Psoas muscle (tissue), 8 donors: ENCODE results near the gene IQCK. TPM values are rescaled to one million over a fixed set of nuclear protein-coding genes. Genes with fewer than 3 reads are reported as not detected.

Source experiments
- ATAC-seq, 4 donors: fragments of 200-7000 bp; cut with Tn5 transposase; one replicate each; pipeline ENCODE4 v1.9.1; 2020; ENCODE audit warnings: moderate library complexity in 3 of 4, mild to moderate bottlenecking in 2 of 4
- DNase-seq, 2 donors: peaks; one replicate each; pipeline ENCODE4 v3.0.0-alpha.2; 2020
- H3K27ac ChIP-seq: fragments of 200-600 bp; one replicate; pipeline ENCODE4 v1.8.0; 2022
- H3K27me3 ChIP-seq, 3 donors: fragments of 200-600 bp in 1 of 3; one replicate each; pipeline versions ENCODE4 v1.6.1 to v1.8.0; 2013 to 2022; ENCODE audit warnings: low read length in 2 of 3, mild to moderate bottlenecking in 2 of 3, moderate library complexity in 1 of 3; ENCODE audit not compliant: insufficient read depth in 3 of 3
- H3K36me3 ChIP-seq, 2 donors: fragments of 200-600 bp in 1 of 2; one replicate each; pipeline versions ENCODE4 v1.6.1 to v1.8.0; 2013 to 2022; ENCODE audit warnings: low read depth in 1 of 2, mild to moderate bottlenecking in 1 of 2, moderate library complexity in 1 of 2; ENCODE audit not compliant: insufficient read depth in 1 of 2
- H3K4me1 ChIP-seq: fragments of 200-600 bp; one replicate; pipeline ENCODE4 v1.8.0; 2022
- H3K4me3 ChIP-seq: fragments of 200-600 bp; one replicate; pipeline ENCODE4 v1.8.0; 2022; ENCODE audit warnings: mild to moderate bottlenecking
- H3K9me3 ChIP-seq: fragments of 200-600 bp; one replicate; pipeline ENCODE4 v1.8.0; 2022
- WGBS, 3 donors: extraction: QIAGEN DNeasy Blood & Tissue Kit; methylation state at CpG; one replicate each; pipeline versions ENCODE4 v1.1.6 to v1.1.7; 2013; 5-methylcytosine and 5-hydroxymethylcytosine counted together
- intact Hi-C, 2 donors: fragments of 100-400 bp; cut with DNase I; formaldehyde crosslinking; loops; one replicate each; pipeline versions ENCODE4 v1.11.0 to v1.14.2; 2022
- polyA plus RNA-seq, 3 donors: library from polyadenylated mRNA; stranded (reverse); fragments of 200-250 nt; gene quantifications; one replicate each; pipeline ENCODE4 v1.2.3, GENCODE V29; 2013
- total RNA-seq, 4 donors: library from RNA; stranded (reverse); fragmentation: NEBNext Ultra II Directional in 2 of 4; extraction: Animal tissue kit (Norgen Biotek cat#: 25700) in 2 of 4; gene quantifications; one replicate each; pipeline versions ENCODE4 v1.2.1 to v1.2.4, GENCODE V29; 2021 to 2023
- TF ChIP-seq, protein P1 (sequence below): fragments of 200-600 bp; IDR thresholded peaks from one replicate; pipeline ENCODE4 v1.8.0; 2022; ENCODE audit warnings: antibody characterized with exemption
- donor health status: healthy with polysubstance abuse.
- donor health status: DM: no; HTN: no; CAD: no; lungs with moderate emphysema.
- donor health status: Bipolar disorder and iron deficiency.
- donor health status: healthy.
- donor health status: DM: yes; HTN: yes; CAD: no.
- donor health status: DM: no; HTN: no; CAD: no.
- donor health status: DM: no; HTN: no; CAD: no.
- donor health status: DM: yes; HTN: yes; CAD: no.

Gene IQCK
- total and polyA plus RNA-seq, 7 donors = 4.3 to 9.9 (median 6.3) TPM

DNA sequence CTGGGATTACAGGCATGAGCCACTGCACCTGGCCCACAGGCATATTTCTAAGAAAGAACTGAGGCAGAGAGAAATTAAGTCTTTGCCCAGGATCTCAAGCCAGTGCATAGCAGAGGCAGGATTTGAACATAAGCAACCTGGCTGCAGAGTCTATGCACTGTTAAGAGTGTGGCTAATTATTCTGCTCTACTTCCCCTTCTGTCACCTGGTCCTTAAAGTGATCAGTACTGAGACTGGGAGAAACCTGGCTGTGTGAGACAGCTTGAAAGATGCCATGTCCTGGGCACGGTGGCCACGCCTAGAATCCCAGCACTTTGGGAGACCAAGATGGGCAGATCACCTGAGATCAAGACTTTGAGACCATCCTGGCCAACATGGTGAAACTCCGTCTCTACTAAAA lies 58.1 kb downstream of the IQCK start:
- Histone ChIP-seq H3K36me3 (no peaks in the 10 kb centered on the region), H3K27me3 (no peaks in the 10 kb centered on the region), H3K4me1 (no peaks in the 10 kb centered on the region), H3K9me3 (no peaks in the 10 kb centered on the region), H3K27ac (no peak overlapping the region), H3K4me3 (no peak overlapping the region)
- DNase-seq (no peak), ATAC-seq (no peak)
- TF ChIP-seq, protein P1, sequence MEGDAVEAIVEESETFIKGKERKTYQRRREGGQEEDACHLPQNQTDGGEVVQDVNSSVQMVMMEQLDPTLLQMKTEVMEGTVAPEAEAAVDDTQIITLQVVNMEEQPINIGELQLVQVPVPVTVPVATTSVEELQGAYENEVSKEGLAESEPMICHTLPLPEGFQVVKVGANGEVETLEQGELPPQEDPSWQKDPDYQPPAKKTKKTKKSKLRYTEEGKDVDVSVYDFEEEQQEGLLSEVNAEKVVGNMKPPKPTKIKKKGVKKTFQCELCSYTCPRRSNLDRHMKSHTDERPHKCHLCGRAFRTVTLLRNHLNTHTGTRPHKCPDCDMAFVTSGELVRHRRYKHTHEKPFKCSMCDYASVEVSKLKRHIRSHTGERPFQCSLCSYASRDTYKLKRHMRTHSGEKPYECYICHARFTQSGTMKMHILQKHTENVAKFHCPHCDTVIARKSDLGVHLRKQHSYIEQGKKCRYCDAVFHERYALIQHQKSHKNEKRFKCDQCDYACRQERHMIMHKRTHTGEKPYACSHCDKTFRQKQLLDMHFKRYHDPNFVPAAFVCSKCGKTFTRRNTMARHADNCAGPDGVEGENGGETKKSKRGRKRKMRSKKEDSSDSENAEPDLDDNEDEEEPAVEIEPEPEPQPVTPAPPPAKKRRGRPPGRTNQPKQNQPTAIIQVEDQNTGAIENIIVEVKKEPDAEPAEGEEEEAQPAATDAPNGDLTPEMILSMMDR = no peak
- WGBS, 3 donors = 94 to 97% (median 97%) methylated on average over 3 of the region's 3 CpGs
- intact Hi-C loops = no loop called here

DNA sequence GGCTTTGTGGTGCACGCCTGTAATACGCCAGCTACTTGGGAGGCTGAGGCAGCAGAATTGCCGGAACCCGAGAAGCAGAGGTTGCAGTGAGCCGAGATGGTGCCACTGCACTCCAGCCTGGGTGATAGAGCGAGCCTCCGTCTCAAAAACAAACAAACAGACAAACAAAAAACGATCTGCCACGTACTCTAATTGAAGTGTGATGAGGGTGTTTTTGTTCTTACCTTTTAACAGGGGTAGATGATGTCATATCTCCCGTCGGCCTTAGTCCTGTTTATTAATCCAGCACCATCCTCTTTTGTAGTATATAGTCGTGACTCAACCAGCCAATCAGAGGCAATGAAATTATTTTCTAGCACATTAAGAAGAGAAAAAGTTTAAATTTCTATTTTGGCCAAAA lies 58.5 kb downstream of the IQCK start:
- TF ChIP-seq, protein P1 = no peak
- no peak overlapping the region for H3K27ac ChIP-seq
- ATAC-seq = no peak
- intact Hi-C loops = no loop called here
- 86 to 89% (median 87%) methylated on average over 12 of the region's 12 CpGs for WGBS, 3 donors
- no peaks in the 10 kb centered on the region for H3K9me3 ChIP-seq
- H3K36me3 ChIP-seq = no peaks in the 10 kb centered on the region
- no peak overlapping the region for H3K4me3 ChIP-seq
- DNase-seq = no peak
- no peaks in the 10 kb centered on the region for H3K27me3 ChIP-seq
- H3K4me1 ChIP-seq = no peaks in the 10 kb centered on the region

DNA sequence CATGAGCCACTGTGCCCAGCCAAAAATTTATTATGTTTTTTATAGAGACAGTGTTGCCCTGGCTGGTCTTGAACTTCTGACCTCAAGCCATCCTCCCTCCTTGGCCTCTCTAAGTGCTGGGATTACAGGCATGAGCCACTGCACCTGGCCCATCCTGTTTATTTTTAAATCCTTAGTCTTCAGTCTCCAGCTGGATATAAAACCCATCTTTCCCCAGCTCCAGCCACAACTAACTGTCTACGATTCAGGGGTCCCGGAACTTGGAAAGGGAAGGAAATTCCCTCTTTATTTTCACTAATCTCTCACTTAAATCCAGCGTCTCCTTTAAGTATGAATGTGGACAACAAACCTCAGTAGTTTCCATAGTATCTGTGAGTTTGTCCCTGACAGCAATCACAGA lies 62.2 kb downstream of the IQCK start:
- intact Hi-C loops = no loop called here
- 72 to 81% (median 72%) methylated on average over 3 of the region's 3 CpGs for WGBS, 3 donors

DNA sequence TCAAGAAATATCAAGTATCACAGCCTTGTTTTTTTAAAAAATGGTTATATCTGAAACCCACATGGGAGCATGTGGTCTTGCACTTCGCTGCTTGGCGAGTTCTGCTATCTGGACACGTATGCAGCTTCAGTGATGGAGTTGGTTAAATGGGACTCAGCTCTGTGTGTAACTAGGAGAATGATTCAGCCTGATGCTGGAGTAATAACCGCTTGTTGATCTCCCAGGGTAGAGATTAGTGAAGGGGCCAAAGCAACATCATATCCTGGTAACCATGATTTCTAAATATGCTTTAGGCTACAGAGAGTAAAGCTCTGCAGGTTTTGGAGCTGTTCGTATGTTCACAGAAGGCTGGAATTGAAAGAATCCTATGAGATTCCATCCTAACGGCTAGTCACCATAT lies 63.2 kb downstream of the IQCK start:
- WGBS, 3 donors = 80 to 83% (median 83%) methylated on average over 6 of the region's 6 CpGs
- H3K27ac ChIP-seq = no peak overlapping the region
- DNase-seq (no peak), ATAC-seq (no peak)
- H3K4me1 ChIP-seq = peaks cover 9% of the 10 kb centered on the region
- no peaks in the 10 kb centered on the region for H3K27me3 ChIP-seq
- no peaks in the 10 kb centered on the region for H3K36me3 ChIP-seq
- H3K9me3 ChIP-seq = no peaks in the 10 kb centered on the region
- H3K4me3 ChIP-seq = no peak overlapping the region
- TF ChIP-seq, protein P1 = no peak
- intact Hi-C loops = no loop called here

More for the DNA sequence above, 62.2 kb downstream of the IQCK start:
- ATAC-seq (no peak), DNase-seq (no peak)
- H3K27me3 ChIP-seq = no peaks in the 10 kb centered on the region
- H3K4me1 ChIP-seq = peaks cover 9% of the 10 kb centered on the region
- TF ChIP-seq, protein P1 = no peak
- H3K36me3 ChIP-seq = no peaks in the 10 kb centered on the region
- H3K27ac ChIP-seq = no peak overlapping the region
- no peaks in the 10 kb centered on the region for H3K9me3 ChIP-seq
- no peak overlapping the region for H3K4me3 ChIP-seq
